MM.1S (cell line): ENCODE measurements around the gene RFTN1.

Experiments
- CTCF ChIP-seq: fragments of 300-600 bp; sonication (generic); IDR thresholded peaks from 2 replicates; pipeline ENCODE4 v1.5.1; 2016; ENCODE audit warnings: antibody characterized with exemption, low read length, mixed read lengths
- EZH2 ChIP-seq: fragments of 300-600 bp; sonication (generic); optimal IDR thresholded peaks from 2 replicates; pipeline ENCODE3; 2017; ENCODE audit warnings: low read depth, mild to moderate bottlenecking, antibody characterized with exemption, low read length, mixed read lengths
- EZH2phosphoT487 ChIP-seq: fragments of 300-600 bp; sonication (generic); IDR thresholded peaks from 2 replicates; pipeline ENCODE4 v1.6.1; 2018; ENCODE audit warnings: antibody characterized with exemption, low read length

GRCh38 chr3:16334909-16335308 is 178.6 kb downstream of the RFTN1 start:
- no peak for TF ChIP-seq CTCF
- no peak for TF ChIP-seq EZH2
- no peak for TF ChIP-seq EZH2phosphoT487
